ENCODE measurements around the gene SIX5.

DNA sequence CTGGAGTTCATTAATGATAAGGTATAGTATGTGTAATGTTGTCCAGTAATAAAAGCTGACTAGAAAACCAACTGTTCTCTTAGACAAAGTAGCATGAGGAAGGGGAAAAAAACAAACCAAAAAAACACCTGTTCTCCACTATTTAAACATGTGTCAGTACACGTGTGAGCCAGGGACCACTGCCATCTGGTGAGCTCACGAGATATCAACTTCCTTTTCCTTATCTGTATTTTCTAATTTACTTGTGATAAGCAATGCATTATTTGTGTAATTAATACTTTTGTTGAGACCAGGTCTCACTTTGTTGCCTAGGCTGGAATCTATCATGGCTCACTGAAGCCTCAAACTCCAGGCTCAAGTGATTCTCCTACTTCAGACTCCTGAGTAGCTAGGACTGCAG is 4.3 kb upstream of the SIX5 start:
- TF ChIP-seq, protein P1, sequence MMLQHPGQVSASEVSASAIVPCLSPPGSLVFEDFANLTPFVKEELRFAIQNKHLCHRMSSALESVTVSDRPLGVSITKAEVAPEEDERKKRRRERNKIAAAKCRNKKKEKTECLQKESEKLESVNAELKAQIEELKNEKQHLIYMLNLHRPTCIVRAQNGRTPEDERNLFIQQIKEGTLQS (IDR thresholded peaks at IDR 0.05), result no peak
- TF ChIP-seq, protein P2, sequence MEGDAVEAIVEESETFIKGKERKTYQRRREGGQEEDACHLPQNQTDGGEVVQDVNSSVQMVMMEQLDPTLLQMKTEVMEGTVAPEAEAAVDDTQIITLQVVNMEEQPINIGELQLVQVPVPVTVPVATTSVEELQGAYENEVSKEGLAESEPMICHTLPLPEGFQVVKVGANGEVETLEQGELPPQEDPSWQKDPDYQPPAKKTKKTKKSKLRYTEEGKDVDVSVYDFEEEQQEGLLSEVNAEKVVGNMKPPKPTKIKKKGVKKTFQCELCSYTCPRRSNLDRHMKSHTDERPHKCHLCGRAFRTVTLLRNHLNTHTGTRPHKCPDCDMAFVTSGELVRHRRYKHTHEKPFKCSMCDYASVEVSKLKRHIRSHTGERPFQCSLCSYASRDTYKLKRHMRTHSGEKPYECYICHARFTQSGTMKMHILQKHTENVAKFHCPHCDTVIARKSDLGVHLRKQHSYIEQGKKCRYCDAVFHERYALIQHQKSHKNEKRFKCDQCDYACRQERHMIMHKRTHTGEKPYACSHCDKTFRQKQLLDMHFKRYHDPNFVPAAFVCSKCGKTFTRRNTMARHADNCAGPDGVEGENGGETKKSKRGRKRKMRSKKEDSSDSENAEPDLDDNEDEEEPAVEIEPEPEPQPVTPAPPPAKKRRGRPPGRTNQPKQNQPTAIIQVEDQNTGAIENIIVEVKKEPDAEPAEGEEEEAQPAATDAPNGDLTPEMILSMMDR (IDR thresholded peaks at IDR 0.05; ENCODE audit: low read depth, low read length, missing input control), result no peak
- TF ChIP-seq, protein P3, sequence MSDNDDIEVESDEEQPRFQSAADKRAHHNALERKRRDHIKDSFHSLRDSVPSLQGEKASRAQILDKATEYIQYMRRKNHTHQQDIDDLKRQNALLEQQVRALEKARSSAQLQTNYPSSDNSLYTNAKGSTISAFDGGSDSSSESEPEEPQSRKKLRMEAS (IDR thresholded peaks at IDR 0.05), result no peak
- no peak for TF ChIP-seq GABPA (IDR thresholded peaks at IDR 0.05 in 1 of 2, conservative IDR thresholded peaks at IDR 0.05 in 1 of 2)
- no peak for TF ChIP-seq EGR1 (IDR thresholded peaks at IDR 0.05; ENCODE audit: low read depth in 2 of 2)
- no peak for TF ChIP-seq TAF1 (conservative IDR thresholded peaks at IDR 0.05)
- no peak for TF ChIP-seq SP1 (IDR thresholded peaks at IDR 0.05)
- TF ChIP-seq RAD21 (IDR thresholded peaks at IDR 0.05), result no peak
- TF ChIP-seq, protein P4, sequence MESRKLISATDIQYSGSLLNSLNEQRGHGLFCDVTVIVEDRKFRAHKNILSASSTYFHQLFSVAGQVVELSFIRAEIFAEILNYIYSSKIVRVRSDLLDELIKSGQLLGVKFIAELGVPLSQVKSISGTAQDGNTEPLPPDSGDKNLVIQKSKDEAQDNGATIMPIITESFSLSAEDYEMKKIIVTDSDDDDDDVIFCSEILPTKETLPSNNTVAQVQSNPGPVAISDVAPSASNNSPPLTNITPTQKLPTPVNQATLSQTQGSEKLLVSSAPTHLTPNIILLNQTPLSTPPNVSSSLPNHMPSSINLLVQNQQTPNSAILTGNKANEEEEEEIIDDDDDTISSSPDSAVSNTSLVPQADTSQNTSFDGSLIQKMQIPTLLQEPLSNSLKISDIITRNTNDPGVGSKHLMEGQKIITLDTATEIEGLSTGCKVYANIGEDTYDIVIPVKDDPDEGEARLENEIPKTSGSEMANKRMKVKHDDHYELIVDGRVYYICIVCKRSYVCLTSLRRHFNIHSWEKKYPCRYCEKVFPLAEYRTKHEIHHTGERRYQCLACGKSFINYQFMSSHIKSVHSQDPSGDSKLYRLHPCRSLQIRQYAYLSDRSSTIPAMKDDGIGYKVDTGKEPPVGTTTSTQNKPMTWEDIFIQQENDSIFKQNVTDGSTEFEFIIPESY (IDR thresholded peaks at IDR 0.05), result no peak
- TF ChIP-seq JUND (IDR thresholded peaks at IDR 0.05), result no peak
- no peak for TF ChIP-seq YY1 (IDR thresholded peaks at IDR 0.05)
- no peak for TF ChIP-seq NR2F2 (IDR thresholded peaks at IDR 0.05)
- no peak for TF ChIP-seq REST (IDR thresholded peaks at IDR 0.05)

Data from liver (tissue), 3 donors.